Adipose tissue (tissue), 3 donors: ENCODE measurements around the gene KCNB1. TPM values are rescaled to one million over a fixed set of nuclear protein-coding genes. Genes with fewer than 3 reads are reported as not detected.

Experiments used
- H3K27ac ChIP-seq: one replicate; pipeline ENCODE4 v1.5.1; 2013; ENCODE audit warnings: low read depth, low read length
- WGBS, 3 donors: extraction: QIAGEN DNeasy Blood & Tissue Kit; methylation state at CpG; one replicate each; pipeline ENCODE4 v1.1.7; 2013; 5-methylcytosine and 5-hydroxymethylcytosine counted together
- polyA plus RNA-seq, 3 donors: library from polyadenylated mRNA; stranded (reverse); fragments of 200-250 nt; gene quantifications; one replicate each; pipeline ENCODE4 v1.2.3, GENCODE V29; 2013
- donor health status: healthy with polysubstance abuse.
- donor health status: Bipolar disorder and iron deficiency.
- donor health status: healthy.

KCNB1 gene
- polyA plus RNA-seq, 3 donors = 0.64 to 4.2 (median 1.3) TPM

- H3K27ac ChIP-seq = no peak overlapping the region
- 77 to 88% (median 81%) methylated on average over 21 of the region's 21 CpGs for WGBS, 3 donors
These were observed 25.4 kb upstream of the KCNB1 start for GRCh38 chr20:49507741-49508434.

GRCh38 chr20:49505518-49505917, 23.1 kb upstream of the KCNB1 start:
- no peak overlapping the region for H3K27ac ChIP-seq

GRCh38 chr20:49503176-49503575, 20.7 kb upstream of the KCNB1 start:
- H3K27ac ChIP-seq = no peak overlapping the region
- WGBS, 3 donors = 70 to 84% (median 82%) methylated on average over 6 of the region's 6 CpGs

More at GRCh38 chr20:49505518-49505917, 23.1 kb upstream of the KCNB1 start:
- 19 to 30% (median 20%) methylated on average over 9 of the region's 9 CpGs for WGBS, 3 donors

- WGBS, 3 donors = 70 to 84% (median 83%) methylated on average over 3 of the region's 3 CpGs
- H3K27ac ChIP-seq = no peak overlapping the region
These were observed 19.4 kb upstream of the KCNB1 start for GRCh38 chr20:49501917-49502316.

GRCh38 chr20:49497398-49497669, 14.9 kb upstream of the KCNB1 start:
- WGBS, 3 donors = 31 to 47% (median 40%) methylated on average over 1 of the region's 1 CpG
- H3K27ac ChIP-seq = no peak overlapping the region

- H3K27ac ChIP-seq = no peak overlapping the region
- 52 to 73% (median 57%) methylated on average over 5 of the region's 5 CpGs for WGBS, 3 donors
These were observed 14.3 kb upstream of the KCNB1 start for GRCh38 chr20:49496553-49497397.

GRCh38 chr20:49496043-49496442, 13.6 kb upstream of the KCNB1 start:
- H3K27ac ChIP-seq = no peak overlapping the region
- 64 to 90% (median 82%) methylated on average over 4 of the region's 4 CpGs for WGBS, 3 donors

- no peak overlapping the region for H3K27ac ChIP-seq
- 45 to 83% (median 73%) methylated on average over 1 of the region's 1 CpG for WGBS, 3 donors
These were observed 8.2 kb upstream of the KCNB1 start for GRCh38 chr20:49490689-49491088.

- WGBS, 3 donors = 79 to 94% (median 91%) methylated on average over 5 of the region's 5 CpGs
- no peak overlapping the region for H3K27ac ChIP-seq
These were observed 7.2 kb upstream of the KCNB1 start for GRCh38 chr20:49489688-49490087.

- no peak overlapping the region for H3K27ac ChIP-seq
These were observed 3.6 kb upstream of the KCNB1 start for GRCh38 chr20:49486064-49486463.

- WGBS, 3 donors = 48 to 90% (median 82%) methylated on average over 1 of the region's 1 CpG
These were observed 3.1 kb upstream of the KCNB1 start for GRCh38 chr20:49485563-49485962.

GRCh38 chr20:49484180-49485140, 2.0 kb upstream of the KCNB1 start:
- no peak overlapping the region for H3K27ac ChIP-seq
- WGBS, 3 donors = 1 to 3% (median 2%) methylated on average over 48 to 60 of the region's 61 CpGs

More at GRCh38 chr20:49485563-49485962, 3.1 kb upstream of the KCNB1 start:
- no peak overlapping the region for H3K27ac ChIP-seq

- H3K27ac ChIP-seq = no peak overlapping the region
- WGBS, 3 donors = 3% methylated on average over 23 to 36 of the region's 44 CpGs
These were observed 1.2 kb upstream of the KCNB1 start for GRCh38 chr20:49483696-49484123.

- no peak overlapping the region for H3K27ac ChIP-seq
These were observed 689 bp upstream of the KCNB1 start for GRCh38 chr20:49483018-49483695.

GRCh38 chr20:49482173-49482572, 295 bp downstream of the KCNB1 start:
- WGBS, 3 donors = 53 to 78% (median 63%) methylated on average over 37 to 45 of the region's 46 CpGs
- H3K27ac ChIP-seq = no peak overlapping the region

More at GRCh38 chr20:49483018-49483695, 689 bp upstream of the KCNB1 start:
- WGBS, 3 donors = 2 to 5% (median 4%) methylated on average over 22 to 25 of the region's 27 CpGs

GRCh38 chr20:49481116-49481515, 1.4 kb downstream of the KCNB1 start:
- no peak overlapping the region for H3K27ac ChIP-seq
- WGBS, 3 donors = 72 to 83% (median 79%) methylated on average over 3 of the region's 3 CpGs

GRCh38 chr20:49480236-49480635, 2.2 kb downstream of the KCNB1 start:
- no peak overlapping the region for H3K27ac ChIP-seq

GRCh38 chr20:49479785-49480184, 2.7 kb downstream of the KCNB1 start:
- H3K27ac ChIP-seq = no peak overlapping the region
- 55 to 77% (median 68%) methylated on average over 6 of the region's 6 CpGs for WGBS, 3 donors

More at GRCh38 chr20:49480236-49480635, 2.2 kb downstream of the KCNB1 start:
- WGBS, 3 donors = 67 to 94% (median 68%) methylated on average over 3 of the region's 3 CpGs
